Lung (tissue), 12 donors: Measurements from ENCODE around the gene SYT1. TPM values are rescaled to one million over a fixed set of nuclear protein-coding genes. Genes with fewer than 3 reads are reported as not detected.
"Not testable (repeated sequence)": the region's sequence is repeated elsewhere in the genome, so short reads cannot be mapped to it uniquely, and the experiment has no call there.

ENCODE experiments used
- ATAC-seq: fragments of 200-7000 bp; cut with Tn5 transposase; one replicate; pipeline ENCODE4 v1.9.1; 2020; ENCODE audit warnings: moderate number of reproducible peaks; ENCODE audit not compliant: insufficient read depth, low FRiP score
- DNase-seq, 3 donors: peaks; one replicate each; pipeline ENCODE4 v3.0.0-alpha.2; 2013 to 2017
- H3K27ac ChIP-seq, 2 donors: one replicate each; pipeline ENCODE4 v1.5.1; 2013; ENCODE audit warnings: mild to moderate bottlenecking in 2 of 2, moderate library complexity in 2 of 2, control low read depth in 1 of 2, inconsistent platforms in 1 of 2, low read depth in 1 of 2, low read length in 1 of 2
- H3K27me3 ChIP-seq, 3 donors: one replicate each; pipeline ENCODE4 v1.5.1; 2013; ENCODE audit warnings: low read length in 2 of 3; ENCODE audit not compliant: control insufficient read depth in 3 of 3, insufficient read depth in 3 of 3
- H3K36me3 ChIP-seq, 4 donors: one replicate each; pipeline ENCODE4 v1.5.1; 2013; ENCODE audit warnings: low read length in 4 of 4, mild to moderate bottlenecking in 1 of 4, moderate library complexity in 1 of 4; ENCODE audit not compliant: control insufficient read depth in 4 of 4, insufficient read depth in 4 of 4
- H3K4me1 ChIP-seq, 5 donors: one replicate each; pipeline ENCODE4 v1.5.1; 2013; ENCODE audit warnings: low read length in 5 of 5, mild to moderate bottlenecking in 2 of 5, moderate library complexity in 1 of 5; ENCODE audit not compliant: control insufficient read depth in 5 of 5, insufficient read depth in 5 of 5
- H3K4me3 ChIP-seq: one replicate; pipeline ENCODE4 v1.5.1; 2013; ENCODE audit warnings: mild to moderate bottlenecking, control low read depth, moderate library complexity
- H3K9ac ChIP-seq, 2 donors: one replicate each; pipeline ENCODE4 v1.5.1; 2013; ENCODE audit warnings: low read length in 2 of 2, control low read depth in 1 of 2; ENCODE audit not compliant: insufficient read depth in 1 of 2
- H3K9me3 ChIP-seq, 4 donors: one replicate each; pipeline ENCODE4 v1.5.1; 2013; ENCODE audit warnings: low read length in 3 of 4, mild to moderate bottlenecking in 1 of 4, moderate library complexity in 1 of 4; ENCODE audit not compliant: control insufficient read depth in 4 of 4, insufficient read depth in 3 of 4
- CTCF ChIP-seq: IDR thresholded peaks from 2 replicates; pipeline ENCODE4 v1.5.1; 2012; ENCODE audit warnings: mild to moderate bottlenecking; ENCODE audit errors: control extremely low read depth, extremely low read depth
- WGBS, 2 donors: extraction: QIAGEN DNeasy Blood & Tissue Kit; methylation state at CpG; one replicate each; pipeline ENCODE4 v1.1.7; 2013; 5-methylcytosine and 5-hydroxymethylcytosine counted together
- polyA plus RNA-seq, 2 donors: library from polyadenylated mRNA; stranded (reverse); fragments of 200-250 nt; gene quantifications; one replicate each; pipeline ENCODE4 v1.2.1, GENCODE V29; 2013
- total RNA-seq, 2 donors: library from RNA; depleted of rRNA in 1 of 2; stranded (reverse); fragments of >200 nt in 1 of 2; gene quantifications; one replicate each; pipeline ENCODE4 v1.2.1, GENCODE V29; 2014 to 2021
- donor health status: control.
- donor health status: control.
- donor health status: Bipolar disorder and iron deficiency.
- donor health status: healthy.
- donor health status: DM: yes; HTN: yes; CAD: no.

SYT1 gene
- total and polyA plus RNA-seq, 4 donors: 0.05 to 3.2 (median 0.46) TPM

- DNase-seq (no peak), ATAC-seq (no peak)
- no peak overlapping the region for H3K9ac ChIP-seq
- H3K9me3 ChIP-seq: no peaks in the 10 kb centered on the region
- H3K36me3 ChIP-seq: no peaks in the 10 kb centered on the region
- H3K4me1 ChIP-seq: no peaks in the 10 kb centered on the region
- H3K27me3 ChIP-seq: no peaks in the 10 kb centered on the region
- H3K4me3 ChIP-seq: no peak overlapping the region
- no peak for TF ChIP-seq CTCF
- H3K27ac ChIP-seq: no peak overlapping the region
Observed at GRCh38 chr12:79033788-79034187, 169.2 kb downstream of the SYT1 start.

GRCh38 chr12:79044748-79045147 lies 180.2 kb downstream of the SYT1 start:
- WGBS, 2 donors: 81 to 88% methylated on average over 6 of the region's 6 CpGs
- ATAC-seq: not testable (repeated sequence)

GRCh38 chr12:79045149-79045703 lies 180.7 kb downstream of the SYT1 start:
- not testable (repeated sequence) for ATAC-seq, DNase-seq, H3K9ac ChIP-seq, H3K4me3 ChIP-seq, H3K27ac ChIP-seq, H3K36me3 ChIP-seq, H3K9me3 ChIP-seq, H3K4me1 ChIP-seq, H3K27me3 ChIP-seq
- 87 to 96% methylated on average over 27 to 32 of the region's 32 CpGs for WGBS, 2 donors

More at GRCh38 chr12:79044748-79045147, 180.2 kb downstream of the SYT1 start:
- not testable (repeated sequence) for H3K36me3 ChIP-seq, H3K9ac ChIP-seq, H3K4me1 ChIP-seq, DNase-seq, H3K27ac ChIP-seq, H3K9me3 ChIP-seq, H3K4me3 ChIP-seq, H3K27me3 ChIP-seq

- Histone ChIP-seq H3K4me3 (no peak overlapping the region), H3K9me3 (peaks cover 0 to 2% (median 0%) of the 10 kb centered on the region in 4 donors), H3K27me3 (no peaks in the 10 kb centered on the region), H3K36me3 (no peaks in the 10 kb centered on the region), H3K9ac (no peak overlapping the region), H3K4me1 (no peaks in the 10 kb centered on the region), H3K27ac (no peak overlapping the region)
- WGBS, 2 donors: 96 to 97% methylated on average over 1 of the region's 1 CpG
- TF ChIP-seq CTCF: no peak
- DNase-seq (no peak), ATAC-seq (no peak)
Observed at GRCh38 chr12:79046021-79046420, 181.4 kb downstream of the SYT1 start.

GRCh38 chr12:79048962-79049361 lies 184.4 kb downstream of the SYT1 start:
- Histone ChIP-seq H3K9ac (no peak overlapping the region), H3K36me3 (no peaks in the 10 kb centered on the region), H3K4me3 (no peak overlapping the region), H3K9me3 (peaks cover 0 to 2% (median 0%) of the 10 kb centered on the region in 4 donors), H3K4me1 (no peaks in the 10 kb centered on the region), H3K27ac (no peak overlapping the region), H3K27me3 (no peaks in the 10 kb centered on the region)
- TF ChIP-seq CTCF: no peak
- DNase-seq: no peak
- 88 to 90% methylated on average over 3 of the region's 3 CpGs for WGBS, 2 donors
- no peak for ATAC-seq
